KOPT-K1 (cell line): ENCODE data around the gene ARHGAP26.
"Not testable (repeated sequence)": the region's sequence is repeated elsewhere in the genome, so short reads cannot be mapped to it uniquely, and the experiment has no call there.

Source experiments
- H3K27ac ChIP-seq: fragments of 200-600 bp; sonication (generic); 2 replicates; pipeline ENCODE4 v1.5.1; 2016; ENCODE audit warnings: antibody characterized with exemption, mild to moderate bottlenecking, low read depth, low read length; ENCODE audit not compliant: poor library complexity, severe bottlenecking
- H3K36me3 ChIP-seq: fragments of 200-600 bp; sonication (generic); 2 replicates; pipeline ENCODE4 v1.5.1; 2017; ENCODE audit warnings: antibody characterized with exemption, mild to moderate bottlenecking, low read length, moderate library complexity; ENCODE audit not compliant: insufficient read depth
- H3K9me3 ChIP-seq: fragments of 200-600 bp; sonication (generic); 2 replicates; pipeline ENCODE4 v1.5.1; 2017; ENCODE audit warnings: antibody characterized with exemption, low read length, mild to moderate bottlenecking; ENCODE audit not compliant: insufficient read depth, poor library complexity, severe bottlenecking

ARHGAP26 gene

GRCh38 chr5:143076377-143076776 lies 306.2 kb downstream of the ARHGAP26 start:
- no peaks in the 10 kb centered on the region for H3K36me3 ChIP-seq
- H3K27ac ChIP-seq = no peak overlapping the region
- peaks cover 4% of the 10 kb centered on the region for H3K9me3 ChIP-seq

GRCh38 chr5:143077453-143078103 lies 307.4 kb downstream of the ARHGAP26 start:
- no peak overlapping the region for H3K27ac ChIP-seq
- no peaks in the 10 kb centered on the region for H3K36me3 ChIP-seq
- H3K9me3 ChIP-seq = no peaks in the 10 kb centered on the region

- Histone ChIP-seq H3K36me3 (no peaks in the 10 kb centered on the region), H3K9me3 (no peaks in the 10 kb centered on the region), H3K27ac (no peak overlapping the region)
Observed at GRCh38 chr5:143078313-143078712, 308.1 kb downstream of the ARHGAP26 start.

GRCh38 chr5:143078971-143079370 lies 308.8 kb downstream of the ARHGAP26 start:
- Histone ChIP-seq H3K36me3 (no peaks in the 10 kb centered on the region), H3K9me3 (no peaks in the 10 kb centered on the region), H3K27ac (no peak overlapping the region)

GRCh38 chr5:143080407-143080806 lies 310.2 kb downstream of the ARHGAP26 start:
- no peak overlapping the region for H3K27ac ChIP-seq
- no peaks in the 10 kb centered on the region for H3K9me3 ChIP-seq
- no peaks in the 10 kb centered on the region for H3K36me3 ChIP-seq

- H3K36me3 ChIP-seq = no peaks in the 10 kb centered on the region
- H3K27ac ChIP-seq = no peak overlapping the region
- H3K9me3 ChIP-seq = no peaks in the 10 kb centered on the region
Observed at GRCh38 chr5:143080982-143081381, 310.8 kb downstream of the ARHGAP26 start.

- Histone ChIP-seq H3K36me3 (no peaks in the 10 kb centered on the region), H3K27ac (no peak overlapping the region), H3K9me3 (no peaks in the 10 kb centered on the region)
Observed at GRCh38 chr5:143083006-143083405, 312.8 kb downstream of the ARHGAP26 start.

- H3K9me3 ChIP-seq = no peaks in the 10 kb centered on the region
- no peaks in the 10 kb centered on the region for H3K36me3 ChIP-seq
- H3K27ac ChIP-seq = no peak overlapping the region
Observed at GRCh38 chr5:143084407-143084806, 314.2 kb downstream of the ARHGAP26 start.

GRCh38 chr5:143085319-143085917 lies 315.2 kb downstream of the ARHGAP26 start:
- Histone ChIP-seq H3K27ac (no peak overlapping the region), H3K36me3 (no peaks in the 10 kb centered on the region)

GRCh38 chr5:143086546-143086907 lies 316.4 kb downstream of the ARHGAP26 start:
- H3K27ac ChIP-seq = no peak overlapping the region
- H3K36me3 ChIP-seq = no peaks in the 10 kb centered on the region
- H3K9me3 ChIP-seq = no peaks in the 10 kb centered on the region

More at GRCh38 chr5:143085319-143085917, 315.2 kb downstream of the ARHGAP26 start:
- no peaks in the 10 kb centered on the region for H3K9me3 ChIP-seq

GRCh38 chr5:143086908-143087637 lies 316.9 kb downstream of the ARHGAP26 start:
- H3K9me3 ChIP-seq = no peaks in the 10 kb centered on the region
- no peak overlapping the region for H3K27ac ChIP-seq
- H3K36me3 ChIP-seq = no peaks in the 10 kb centered on the region

GRCh38 chr5:143088702-143089101 lies 318.5 kb downstream of the ARHGAP26 start:
- H3K36me3 ChIP-seq, H3K9me3 ChIP-seq: not testable (repeated sequence)

GRCh38 chr5:143090044-143090443 lies 319.9 kb downstream of the ARHGAP26 start:
- H3K9me3 ChIP-seq, H3K36me3 ChIP-seq, H3K27ac ChIP-seq: not testable (repeated sequence)

More at GRCh38 chr5:143088702-143089101, 318.5 kb downstream of the ARHGAP26 start:
- H3K27ac ChIP-seq = not testable (repeated sequence)

- H3K27ac ChIP-seq, H3K9me3 ChIP-seq, H3K36me3 ChIP-seq: not testable (repeated sequence)
Observed at GRCh38 chr5:143092711-143093451, 322.7 kb downstream of the ARHGAP26 start.

GRCh38 chr5:143093452-143094086 lies 323.4 kb downstream of the ARHGAP26 start:
- Histone ChIP-seq H3K27ac (no peak overlapping the region), H3K9me3 (no peaks in the 10 kb centered on the region), H3K36me3 (no peaks in the 10 kb centered on the region)
